B cell (primary cell): ENCODE data around the gene C3orf18. TPM values are rescaled to one million over a fixed set of nuclear protein-coding genes. Genes with fewer than 3 reads are reported as not detected.

Experiments
- ATAC-seq: fragments of 200-7000 bp; cut with Tn5 transposase; one replicate; pipeline ENCODE4 v1.10.0; 2021; ENCODE audit warnings: low read depth, mild to moderate bottlenecking, moderate number of reproducible peaks, moderate library complexity
- CTCF ChIA-PET: fragments of 350-600 bp; sonication (Branson Sonifier 250); formaldehyde crosslinking; loops from one replicate; lab custom pipeline; 2021; ENCODE audit warnings: antibody characterized with exemption, inconsistent platforms; lab: Charles Lee
- POLR2A ChIA-PET: fragments of 350-600 bp; sonication (Branson Sonifier 250); formaldehyde crosslinking; loops from one replicate; lab custom pipeline; 2021; ENCODE audit warnings: antibody characterized with exemption; lab: Charles Lee
- DNase-seq: peaks from one replicate; pipeline ENCODE4 v3.0.0; 2013
- H2AFZ ChIP-seq: 2 replicates; pipeline ENCODE4 v1.6.1; 2012; ENCODE audit warnings: mild to moderate bottlenecking, low read depth, low read length; ENCODE audit not compliant: insufficient read depth, poor library complexity, severe bottlenecking
- H3K27ac ChIP-seq, 2 donors: 1 replicate in 1 of 2; 2 replicates in 1 of 2; pipeline ENCODE4 v1.5.1; 2012 to 2013; ENCODE audit warnings: low read length in 2 of 2, mild to moderate bottlenecking in 2 of 2, moderate library complexity in 1 of 2
- H3K27me3 ChIP-seq, 4 experiments: fragments of 200-600 bp in 1 of 4; sonication (generic) in 1 of 4; replicated peaks in 1 of 4; 1 replicate in 2 of 4; 2 replicates in 2 of 4; pipeline versions ENCODE4 v1.6.1 to v1.7.0; 2013 to 2016; ENCODE audit warnings: low read length in 3 of 4, mild to moderate bottlenecking in 2 of 4, mixed read lengths in 1 of 4, moderate library complexity in 1 of 4; ENCODE audit not compliant: insufficient read depth in 4 of 4, control insufficient read depth in 3 of 4; ENCODE audit errors: control extremely low read depth in 1 of 4
- H3K36me3 ChIP-seq, 2 experiments: replicated peaks in 1 of 2; 1 replicate in 1 of 2; 2 replicates in 1 of 2; pipeline versions ENCODE4 v1.6.1 to v1.7.1; 2013; ENCODE audit warnings: low read length in 1 of 2; ENCODE audit not compliant: insufficient read depth in 2 of 2, control insufficient read depth in 1 of 2; ENCODE audit errors: control extremely low read depth in 1 of 2, extremely low read depth in 1 of 2
- H3K4me1 ChIP-seq, 2 donors: fragments of 200-600 bp in 1 of 2; sonication (generic) in 1 of 2; 1 replicate in 1 of 2; 2 replicates in 1 of 2; pipeline versions ENCODE4 v1.5.1 to v1.6.1; 2013 to 2017; ENCODE audit warnings: low read length in 2 of 2; ENCODE audit not compliant: control insufficient read depth in 2 of 2, insufficient read depth in 2 of 2
- H3K4me2 ChIP-seq: replicated peaks from 2 replicates; pipeline ENCODE3; 2012; ENCODE audit warnings: mild to moderate bottlenecking, low read depth, low read length; ENCODE audit not compliant: poor library complexity, severe bottlenecking
- H3K4me3 ChIP-seq, 5 experiments: fragments of 200-600 bp in 1 of 5; sonication (generic) in 1 of 5; 1 replicate in 3 of 5; 2 replicates in 2 of 5; pipeline versions ENCODE4 v1.5.1 to v1.7.0; 2011 to 2016; ENCODE audit warnings: low read length in 4 of 5, mild to moderate bottlenecking in 4 of 5, low read depth in 2 of 5, control low read depth in 1 of 5, moderate library complexity in 1 of 5; ENCODE audit not compliant: insufficient read depth in 1 of 5; ENCODE audit errors: control extremely low read depth in 1 of 5, extremely low read depth in 1 of 5
- H3K79me2 ChIP-seq: fragments of 200-600 bp; sonication (generic); one replicate; pipeline ENCODE4 v1.6.0; 2016; ENCODE audit warnings: low read length; ENCODE audit not compliant: control insufficient read depth, insufficient read depth
- H3K9ac ChIP-seq: fragments of 200-600 bp; sonication (generic); 2 replicates; pipeline ENCODE4 v1.6.1; 2017; ENCODE audit warnings: mild to moderate bottlenecking, low read length, moderate library complexity
- H3K9me3 ChIP-seq, 3 donors: one replicate each; pipeline versions ENCODE4 v1.6.1 to v1.7.1; 2013; ENCODE audit warnings: low read length in 2 of 3; ENCODE audit not compliant: control insufficient read depth in 2 of 3, insufficient read depth in 1 of 3; ENCODE audit errors: control extremely low read depth in 1 of 3
- H4K20me1 ChIP-seq: 2 replicates; pipeline ENCODE4 v1.6.0; 2012; ENCODE audit warnings: mild to moderate bottlenecking, low read length; ENCODE audit not compliant: insufficient read depth, control insufficient read depth, poor library complexity, severe bottlenecking
- H3K27ac Mint-ChIP-seq: one replicate; pipeline ENCODE4 v1.8.0; 2021; ENCODE audit warnings: mixed read lengths
- H3K27me3 Mint-ChIP-seq: one replicate; pipeline ENCODE4 v1.8.0; 2021; ENCODE audit warnings: mixed read lengths
- H3K4me1 Mint-ChIP-seq: one replicate; pipeline ENCODE4 v1.8.0; 2021; ENCODE audit warnings: mixed read lengths
- H3K4me3 Mint-ChIP-seq: one replicate; pipeline ENCODE4 v1.8.0; 2021; ENCODE audit warnings: mixed read lengths
- H3K9me3 Mint-ChIP-seq: one replicate; pipeline ENCODE4 v1.8.0; 2022; ENCODE audit warnings: mixed read lengths; ENCODE audit not compliant: insufficient read depth
- CTCF ChIP-seq: fragments of 200-600 bp; IDR thresholded peaks from one replicate; pipeline ENCODE4 v1.8.0; 2022; ENCODE audit warnings: antibody characterized with exemption, mild to moderate bottlenecking
- EZH2 ChIP-seq: IDR thresholded peaks from 2 replicates; pipeline ENCODE4 v1.6.1; 2012; ENCODE audit warnings: borderline replicate concordance, low read depth, mild to moderate bottlenecking, moderate library complexity, low read length; ENCODE audit not compliant: insufficient read depth, poor library complexity, severe bottlenecking
- WGBS: methylation state at CpG from one replicate; pipeline ENCODE4 v1.1.5; 2013; ENCODE audit warnings: missing lambda C conversion rate; ENCODE audit not compliant: insufficient coverage; 5-methylcytosine and 5-hydroxymethylcytosine counted together
- intact Hi-C: fragments of 100-400 bp; cut with micrococcal nuclease; formaldehyde crosslinking; loops from one replicate; pipeline ENCODE4 v1.10.0; 2022
- polyA plus RNA-seq: library from polyadenylated mRNA; depleted of rRNA; stranded (reverse); fragments of >200 nt; gene quantifications from 2 replicates; pipeline ENCODE4 v1.2.3, GENCODE V29; 2012
- total RNA-seq, 2 donors: library from RNA; stranded (reverse); fragments of 120-200 nt in 1 of 2; gene quantifications; 1 replicate in 1 of 2; 2 replicates in 1 of 2; pipeline versions ENCODE4 v1.2.3 to v1.2.4, GENCODE V29; 2013 to 2022

C3orf18 gene
- total and polyA plus RNA-seq, 2 donors (not counting 1 experiment from before 2014, with no cell fraction given), result 14.3 to 15.4 TPM

GRCh38 chr3:50607271-50608091 is 39.9 kb upstream of the C3orf18 start:
- Histone ChIP-seq H3K27me3 (no peaks in the 10 kb centered on the region), H3K27ac (no peak overlapping the region), H3K36me3 (peaks cover 0 to 4% of the 10 kb centered on the region in 2 experiments), H3K4me2 (no peak overlapping the region), H3K4me1 (peaks cover 34 to 49% of the 10 kb centered on the region in 2 donors), H3K79me2 (peaks cover 26% of the 10 kb centered on the region), H3K4me3 (no peak overlapping the region), H2AFZ (no peak overlapping the region), H3K9ac (no peak overlapping the region), H4K20me1 (no peaks in the 10 kb centered on the region), H3K9me3 (no peaks in the 10 kb centered on the region)
- Mint-ChIP-seq H3K27me3 (no peaks in the 10 kb centered on the region), H3K27ac (no peak overlapping the region), H3K4me1 (peaks cover 45% of the 10 kb centered on the region), H3K9me3 (no peaks in the 10 kb centered on the region), H3K4me3 (no peak overlapping the region)
- intact Hi-C loops, result no loop called here
- no peak for TF ChIP-seq CTCF
- TF ChIP-seq EZH2, result no peak
- 92% methylated on average over 29 of the region's 29 CpGs for WGBS
- CTCF ChIA-PET, result interaction anchor here (9.8 to 17.6 kb wide), 2 partner anchors 17 to 33 kb away, joined by 204 to 541 read pairs; partner anchors contain the start of genes C3orf18 and HEMK1
- ATAC-seq, result no peak
- POLR2A ChIA-PET, result no interaction called here
- DNase-seq, result no peak

- Mint-ChIP-seq H3K9me3 (no peaks in the 10 kb centered on the region), H3K27me3 (no peaks in the 10 kb centered on the region), H3K27ac (no peak overlapping the region), H3K4me1 (peaks cover 42% of the 10 kb centered on the region), H3K4me3 (no peak overlapping the region)
- ChIA-PET POLR2A (no interaction called here), CTCF (interaction anchor here (1.0 to 17.6 kb wide), 3 partner anchors 8 to 32 kb away, joined by 3 to 541 read pairs (median 6); partner anchors contain the start of genes C3orf18 and HEMK1)
- intact Hi-C loops, result no loop called here
- DNase-seq (no peak), ATAC-seq (no peak)
- Histone ChIP-seq H3K9me3 (no peaks in the 10 kb centered on the region), H3K4me1 (peaks cover 34 to 52% of the 10 kb centered on the region in 2 donors), H3K4me2 (no peak overlapping the region), H3K4me3 (no peak overlapping the region), H3K9ac (no peak overlapping the region), H3K27ac (no peak overlapping the region), H3K36me3 (peaks cover 0 to 4% of the 10 kb centered on the region in 2 experiments), H3K27me3 (no peaks in the 10 kb centered on the region), H4K20me1 (no peaks in the 10 kb centered on the region), H2AFZ (no peak overlapping the region), H3K79me2 (peaks cover 26% of the 10 kb centered on the region)
- no peak for TF ChIP-seq CTCF
- no peak for TF ChIP-seq EZH2
- 43% methylated on average over 5 of the region's 6 CpGs for WGBS
Measured at GRCh38 chr3:50606596-50606995, 39.0 kb upstream of the C3orf18 start.
